Activated T-helper 2 cell treated with anti-CD3 and anti-CD28 coated beads, Interferon-gamma antibody, Interleukin-2, Interleukin-4, amounts not matched to agents 10 μg/mL and 5 μg/mL and 100 μg/mL, durations not matched to agents 14 hours and 24 hours and 36 hours (primary cell): ENCODE data around the gene GUCY1A2. TPM values are rescaled to one million over a fixed set of nuclear protein-coding genes. Genes with fewer than 3 reads are reported as not detected.

ENCODE experiments used
- DNase-seq: peaks from one replicate; pipeline ENCODE4 v3.0.0; 2021; ENCODE audit warnings: low spot score
- H3K27ac Mint-ChIP-seq: one replicate; pipeline ENCODE4 v1.8.0; 2021; ENCODE audit warnings: mixed read lengths
- H3K27me3 Mint-ChIP-seq: one replicate; pipeline ENCODE4 v1.8.0; 2021; ENCODE audit warnings: low read depth, mixed read lengths
- H3K36me3 Mint-ChIP-seq: one replicate; pipeline ENCODE4 v1.8.0; 2021; ENCODE audit warnings: low read depth, mixed read lengths
- H3K4me1 Mint-ChIP-seq: one replicate; pipeline ENCODE4 v1.8.0; 2021; ENCODE audit warnings: low read depth, mixed read lengths
- H3K4me3 Mint-ChIP-seq: one replicate; pipeline ENCODE4 v1.8.0; 2021; ENCODE audit warnings: low read depth, mild to moderate bottlenecking, moderate library complexity, mixed read lengths
- H3K9me3 Mint-ChIP-seq: one replicate; pipeline ENCODE4 v1.8.0; 2021; ENCODE audit warnings: mixed read lengths
- intact Hi-C: fragments of 100-400 bp; cut with micrococcal nuclease; formaldehyde crosslinking; loops from one replicate; pipeline ENCODE4 v1.15.1; 2023
- total RNA-seq: library from RNA; stranded (reverse); gene quantifications from 2 replicates; pipeline ENCODE4 v1.2.3, GENCODE V29; 2022

The GUCY1A2 gene
- total RNA-seq, 1 donor from 2014 or later, result 0.02 TPM

DNA sequence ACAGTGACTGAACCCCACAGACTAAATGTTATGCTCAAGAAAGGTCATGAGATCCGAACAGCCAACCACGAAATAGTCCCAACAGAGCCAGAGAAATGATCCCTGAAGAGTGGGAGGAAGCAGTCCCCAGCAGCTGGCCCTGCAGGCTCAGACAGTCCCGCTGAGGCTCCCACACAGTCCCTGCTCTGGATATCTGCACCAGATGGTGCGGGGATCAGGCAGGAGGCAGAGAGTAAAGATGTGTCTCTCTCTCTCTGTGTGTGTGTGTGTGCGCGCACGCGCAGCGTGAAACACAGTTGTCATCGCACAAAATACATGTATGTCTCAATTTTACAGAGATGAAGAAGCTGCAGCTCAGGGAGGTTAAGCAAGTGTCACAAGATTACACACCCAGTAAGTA lies 27.9 kb downstream of the GUCY1A2 start:
- no peaks in the 10 kb centered on the region for H3K4me1 Mint-ChIP-seq
- intact Hi-C loops, result no loop called here

DNA sequence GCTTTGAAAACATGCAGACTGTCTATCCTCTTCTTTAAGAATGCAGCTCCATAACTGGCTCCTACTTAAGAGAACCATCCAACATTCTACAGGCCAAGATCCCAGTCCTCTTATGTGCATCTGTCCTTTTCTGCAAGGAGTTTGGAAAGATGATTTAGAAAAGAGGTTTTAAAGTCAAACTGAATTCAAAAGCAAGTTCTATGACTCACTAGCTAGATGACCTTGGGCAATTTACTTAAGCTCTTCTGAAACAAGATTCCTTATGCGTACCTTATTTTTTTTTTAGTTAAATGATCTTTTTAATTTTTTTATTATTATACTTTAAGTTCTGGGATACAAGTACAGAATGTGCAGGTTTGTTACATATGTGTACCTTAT lies 29.2 kb downstream of the GUCY1A2 start:
- no peak for DNase-seq
- no peak overlapping the region for H3K4me3 Mint-ChIP-seq
- no peak overlapping the region for H3K27ac Mint-ChIP-seq
- no peaks in the 10 kb centered on the region for H3K27me3 Mint-ChIP-seq
- H3K4me1 Mint-ChIP-seq, result no peaks in the 10 kb centered on the region
- no peaks in the 10 kb centered on the region for H3K9me3 Mint-ChIP-seq
- H3K36me3 Mint-ChIP-seq, result no peaks in the 10 kb centered on the region
- intact Hi-C loops, result no loop called here

More for the DNA sequence above, 27.9 kb downstream of the GUCY1A2 start:
- no peaks in the 10 kb centered on the region for H3K36me3 Mint-ChIP-seq
- no peaks in the 10 kb centered on the region for H3K9me3 Mint-ChIP-seq
- H3K27ac Mint-ChIP-seq, result no peak overlapping the region
- no peak for DNase-seq
- H3K27me3 Mint-ChIP-seq, result no peaks in the 10 kb centered on the region
- no peak overlapping the region for H3K4me3 Mint-ChIP-seq

DNA sequence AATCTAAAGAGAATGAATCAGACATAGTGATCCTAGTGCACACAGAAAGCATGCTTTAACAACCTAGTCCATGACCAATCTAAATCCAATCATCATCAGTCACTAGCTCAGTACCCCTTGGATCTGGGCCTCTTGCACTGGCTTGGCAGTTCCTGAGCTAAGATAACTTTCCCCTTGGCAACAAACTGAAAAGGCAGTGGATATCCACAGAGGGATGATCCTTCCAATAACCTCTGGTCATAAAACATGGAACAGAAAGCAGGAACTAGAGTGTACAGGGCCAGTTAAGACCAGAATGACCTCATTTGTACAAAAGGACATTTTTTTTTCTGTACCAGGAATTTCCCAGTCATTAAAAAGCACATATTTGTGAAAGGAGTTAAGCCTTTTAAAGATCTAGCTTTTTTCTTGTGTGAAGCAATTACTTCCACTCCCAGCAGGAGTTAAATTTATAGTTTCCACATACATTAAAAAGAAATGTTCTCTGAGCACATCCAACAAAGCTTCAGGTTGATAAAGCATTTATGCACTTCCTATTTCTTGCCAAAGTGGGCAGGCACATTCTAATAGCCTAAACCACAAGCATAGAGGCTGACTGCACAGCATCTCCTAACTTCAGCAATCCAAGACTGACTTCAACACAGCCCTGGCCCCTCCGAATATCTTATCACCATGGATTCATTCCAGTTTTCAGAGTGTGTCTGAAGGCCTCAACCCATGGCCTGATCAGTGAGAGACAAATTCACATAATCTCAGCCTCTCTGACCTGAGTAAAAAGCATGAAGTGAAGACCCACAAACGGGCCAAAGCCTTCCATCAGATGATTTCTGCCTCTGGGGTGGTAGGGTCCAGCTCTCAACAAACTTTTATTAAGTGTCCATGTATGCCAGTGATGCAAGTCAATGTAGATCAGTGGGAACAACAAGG lies 29.9 kb downstream of the GUCY1A2 start:
- H3K4me1 Mint-ChIP-seq, result no peaks in the 10 kb centered on the region
- no peak overlapping the region for H3K27ac Mint-ChIP-seq
- intact Hi-C loops, result no loop called here
- H3K4me3 Mint-ChIP-seq, result no peak overlapping the region
- H3K9me3 Mint-ChIP-seq, result no peaks in the 10 kb centered on the region
- DNase-seq, result no peak
- no peaks in the 10 kb centered on the region for H3K36me3 Mint-ChIP-seq
- no peaks in the 10 kb centered on the region for H3K27me3 Mint-ChIP-seq

DNA sequence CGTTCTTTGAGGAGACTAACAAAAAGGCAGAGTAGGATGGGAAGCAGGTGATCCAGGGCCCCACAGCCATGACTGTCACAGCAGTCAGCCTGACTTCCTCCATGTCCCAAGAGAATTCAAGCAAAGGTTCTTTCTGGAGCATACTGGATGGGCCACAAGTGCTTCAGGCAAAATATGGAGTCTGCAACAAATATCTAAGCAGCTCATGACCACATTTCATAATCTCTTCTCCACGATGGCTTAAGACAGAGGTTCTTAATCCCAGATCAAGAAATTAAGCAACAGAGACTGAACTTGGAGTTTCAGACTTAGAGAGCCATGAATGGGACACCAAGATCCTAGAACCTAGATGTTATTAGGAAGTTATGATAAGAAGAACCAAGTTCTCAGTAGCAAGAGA lies 31.6 kb downstream of the GUCY1A2 start:
- DNase-seq, result no peak
- Mint-ChIP-seq H3K4me3 (no peak overlapping the region), H3K27ac (no peak overlapping the region), H3K9me3 (no peaks in the 10 kb centered on the region), H3K27me3 (no peaks in the 10 kb centered on the region), H3K4me1 (no peaks in the 10 kb centered on the region), H3K36me3 (no peaks in the 10 kb centered on the region)
- intact Hi-C loops, result no loop called here

DNA sequence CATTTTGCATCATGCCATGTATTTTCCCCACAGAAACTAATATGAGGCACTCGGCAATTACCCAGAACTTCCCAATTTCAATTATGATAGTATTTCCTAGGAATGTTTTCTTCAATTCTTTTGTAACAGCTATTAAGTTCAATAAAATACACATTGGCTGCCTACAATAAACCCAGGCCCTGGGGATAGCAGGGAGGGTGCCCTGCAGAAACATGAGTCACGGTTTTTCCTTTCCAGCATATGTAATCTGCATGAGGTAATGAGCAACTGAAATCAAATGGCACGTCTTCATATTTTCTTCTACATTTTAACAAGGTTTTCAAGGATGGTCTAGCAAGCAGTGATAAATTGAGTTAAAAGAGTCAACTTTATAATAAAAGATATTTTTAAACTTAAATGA lies 32.0 kb downstream of the GUCY1A2 start:
- Mint-ChIP-seq H3K27me3 (no peaks in the 10 kb centered on the region), H3K4me3 (no peak overlapping the region), H3K27ac (no peak overlapping the region), H3K9me3 (no peaks in the 10 kb centered on the region), H3K36me3 (no peaks in the 10 kb centered on the region), H3K4me1 (no peaks in the 10 kb centered on the region)
- intact Hi-C loops, result no loop called here
- no peak for DNase-seq

DNA sequence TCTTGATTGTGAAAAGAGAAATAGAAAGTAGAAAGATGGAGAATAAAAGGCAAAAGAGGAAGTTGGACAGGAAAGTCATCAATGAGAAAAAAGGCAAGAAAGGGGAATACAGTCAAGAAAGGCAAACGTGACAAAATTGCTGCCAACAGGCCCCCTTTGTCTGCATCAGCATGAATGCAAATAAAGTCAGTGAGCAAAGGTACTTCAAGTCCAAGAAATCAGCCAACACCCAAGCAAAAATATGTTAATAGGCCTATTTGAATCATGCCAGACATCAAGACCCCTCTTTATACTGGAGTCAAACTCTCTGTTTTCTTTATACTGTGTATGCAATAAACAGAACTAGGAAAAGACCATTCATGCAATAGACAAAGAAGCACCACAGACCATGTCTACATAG lies 34.3 kb downstream of the GUCY1A2 start:
- DNase-seq, result no peak
- no peak overlapping the region for H3K27ac Mint-ChIP-seq
- no peak overlapping the region for H3K4me3 Mint-ChIP-seq
- H3K9me3 Mint-ChIP-seq, result no peaks in the 10 kb centered on the region
- no peaks in the 10 kb centered on the region for H3K36me3 Mint-ChIP-seq
- no peaks in the 10 kb centered on the region for H3K4me1 Mint-ChIP-seq
- intact Hi-C loops, result no loop called here
- no peaks in the 10 kb centered on the region for H3K27me3 Mint-ChIP-seq

DNA sequence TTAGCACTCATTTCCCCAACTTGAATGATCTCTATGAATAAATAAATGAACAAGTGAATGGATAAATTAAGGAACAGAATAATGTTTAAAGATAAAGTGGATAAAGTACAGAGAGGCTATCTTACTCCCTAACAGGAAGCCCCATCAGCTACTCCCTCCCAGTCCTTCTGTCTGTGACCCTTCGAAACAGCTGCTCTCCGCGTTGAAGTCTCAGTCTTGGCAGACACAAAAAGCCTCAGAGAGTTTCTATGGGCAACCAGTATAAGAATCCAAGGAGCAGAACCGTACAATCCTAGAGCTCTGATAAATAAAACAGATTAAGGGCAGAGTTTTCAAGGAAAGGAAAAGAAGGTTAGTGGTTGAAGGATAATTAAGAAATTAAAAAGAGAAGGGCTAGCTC lies 35.0 kb downstream of the GUCY1A2 start:
- intact Hi-C loops, result no loop called here
- Mint-ChIP-seq H3K9me3 (no peaks in the 10 kb centered on the region), H3K4me1 (no peaks in the 10 kb centered on the region), H3K27me3 (no peaks in the 10 kb centered on the region), H3K4me3 (no peak overlapping the region), H3K27ac (no peak overlapping the region), H3K36me3 (no peaks in the 10 kb centered on the region)
- DNase-seq, result no peak

DNA sequence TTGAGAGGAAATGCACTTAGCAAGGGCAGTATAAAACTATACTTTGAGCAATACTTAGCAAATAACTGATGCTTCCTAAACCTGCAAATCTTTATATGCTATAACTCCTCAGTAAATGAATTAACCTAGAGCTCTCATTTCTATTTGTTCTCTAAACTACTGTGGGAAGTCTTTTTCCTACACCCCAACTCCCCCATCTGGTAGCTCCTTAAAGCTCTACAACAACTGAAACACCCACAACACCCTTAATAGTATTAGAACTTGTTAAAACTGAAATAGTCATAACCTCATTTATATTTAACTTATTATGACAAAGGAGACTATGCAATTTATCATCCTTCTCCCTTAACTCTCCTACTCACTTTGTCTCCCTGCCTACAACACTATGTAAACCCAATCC lies 43.4 kb downstream of the GUCY1A2 start:
- Mint-ChIP-seq H3K36me3 (no peaks in the 10 kb centered on the region), H3K27ac (no peak overlapping the region), H3K4me1 (no peaks in the 10 kb centered on the region), H3K27me3 (no peaks in the 10 kb centered on the region), H3K9me3 (no peaks in the 10 kb centered on the region), H3K4me3 (no peak overlapping the region)
- intact Hi-C loops, result no loop called here
- DNase-seq, result no peak

DNA sequence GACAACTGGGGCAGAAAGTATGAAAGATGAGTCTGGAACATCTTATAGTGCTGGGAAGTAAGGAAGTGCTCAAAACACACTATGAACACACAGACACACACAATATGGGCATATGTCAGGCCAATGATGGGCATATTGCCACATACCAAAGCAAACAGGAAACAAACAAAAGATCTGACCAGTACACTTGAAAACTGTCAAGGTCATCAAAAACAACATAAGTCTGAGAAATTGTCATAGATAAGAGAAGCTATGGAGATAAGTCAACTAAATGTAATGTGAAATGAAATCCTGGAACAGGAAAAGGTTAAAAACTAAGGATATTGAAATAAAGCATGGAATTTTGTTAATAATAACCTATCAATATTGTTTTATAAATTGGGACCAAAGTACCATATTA lies 46.4 kb downstream of the GUCY1A2 start:
- Mint-ChIP-seq H3K4me1 (no peaks in the 10 kb centered on the region), H3K4me3 (no peak overlapping the region)

DNA sequence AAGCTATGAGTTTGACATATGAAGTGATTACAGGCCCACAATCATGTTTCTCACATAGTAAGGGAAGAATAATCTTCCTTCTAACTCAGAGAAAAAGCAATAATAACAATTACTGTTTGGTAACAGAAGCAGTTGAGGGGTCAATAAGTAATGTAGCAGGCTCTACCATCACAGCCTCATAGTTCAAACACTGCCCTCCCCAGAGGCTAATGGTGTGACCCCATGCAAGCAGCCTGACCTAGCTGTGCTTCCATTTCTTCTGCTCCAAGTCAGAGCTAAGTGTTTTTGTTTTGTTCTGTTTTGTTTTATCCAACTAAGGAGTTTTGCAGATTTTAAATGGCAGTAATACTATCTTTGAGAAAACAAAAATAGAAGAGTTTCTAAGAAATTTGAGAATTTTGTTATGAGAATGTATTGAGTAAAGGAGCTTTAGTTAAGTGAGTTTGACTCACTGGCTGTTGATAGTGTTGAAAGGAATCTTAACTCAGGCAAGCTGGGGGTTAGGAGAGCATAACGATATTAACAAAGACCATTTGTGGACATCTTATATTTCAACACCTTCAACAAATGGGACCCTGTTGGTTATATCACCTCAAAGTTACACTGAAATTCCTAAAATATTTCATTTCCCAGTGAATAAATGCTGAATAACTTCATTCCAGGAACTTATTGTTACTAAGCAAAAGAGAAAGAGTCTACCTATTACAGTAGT lies 48.5 kb downstream of the GUCY1A2 start:
- Mint-ChIP-seq H3K36me3 (no peaks in the 10 kb centered on the region), H3K27me3 (no peaks in the 10 kb centered on the region), H3K4me1 (no peaks in the 10 kb centered on the region)

More for the DNA sequence above, 46.4 kb downstream of the GUCY1A2 start:
- no peak overlapping the region for H3K27ac Mint-ChIP-seq
- intact Hi-C loops, result no loop called here
- H3K9me3 Mint-ChIP-seq, result no peaks in the 10 kb centered on the region
- no peaks in the 10 kb centered on the region for H3K27me3 Mint-ChIP-seq
- no peak for DNase-seq
- no peaks in the 10 kb centered on the region for H3K36me3 Mint-ChIP-seq

DNA sequence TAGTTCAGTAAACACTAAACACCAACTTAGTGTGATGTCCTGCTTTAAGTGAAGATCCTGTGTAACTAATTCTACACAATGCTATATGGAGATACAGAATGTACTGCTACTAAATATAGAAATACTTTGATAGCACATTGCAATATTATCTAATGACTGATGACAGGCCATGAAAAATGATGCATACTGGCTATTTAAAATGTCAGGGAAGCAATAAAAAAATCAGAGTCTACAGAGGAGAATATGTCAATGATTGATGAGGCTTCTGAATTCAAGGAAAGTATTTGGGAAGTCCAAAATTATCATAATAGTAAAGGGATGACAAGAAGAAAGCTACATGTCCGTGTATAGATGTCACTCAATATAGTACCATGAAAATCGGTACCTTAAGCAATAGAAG lies 55.3 kb downstream of the GUCY1A2 start:
- no peaks in the 10 kb centered on the region for H3K36me3 Mint-ChIP-seq
- H3K27me3 Mint-ChIP-seq, result no peaks in the 10 kb centered on the region
- intact Hi-C loops, result no loop called here
- no peak overlapping the region for H3K27ac Mint-ChIP-seq
- H3K9me3 Mint-ChIP-seq, result no peaks in the 10 kb centered on the region
- H3K4me1 Mint-ChIP-seq, result no peaks in the 10 kb centered on the region
- H3K4me3 Mint-ChIP-seq, result no peak overlapping the region
- DNase-seq, result no peak

More for the DNA sequence above, 48.5 kb downstream of the GUCY1A2 start:
- DNase-seq, result no peak
- no peak overlapping the region for H3K4me3 Mint-ChIP-seq
- intact Hi-C loops, result no loop called here
- no peak overlapping the region for H3K27ac Mint-ChIP-seq
- H3K9me3 Mint-ChIP-seq, result no peaks in the 10 kb centered on the region

DNA sequence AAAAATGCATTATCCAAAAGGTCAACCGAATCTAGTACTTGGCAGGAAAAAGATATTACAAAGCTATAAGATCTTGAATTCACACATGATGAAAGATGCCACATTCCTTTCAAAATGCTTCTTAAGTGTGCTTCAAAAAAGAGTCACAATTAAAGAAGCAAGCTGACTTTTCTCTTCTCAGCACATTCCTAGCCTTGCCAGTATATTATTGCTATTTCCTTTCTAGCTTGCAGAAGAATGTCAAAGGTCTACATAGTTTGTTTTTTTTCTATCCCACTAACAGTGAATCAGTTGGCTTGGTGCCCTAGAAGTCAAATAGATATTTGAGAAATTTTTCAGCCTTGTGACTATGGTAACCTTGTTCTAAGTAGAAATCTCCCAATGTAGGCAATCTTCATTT lies 56.8 kb downstream of the GUCY1A2 start:
- Mint-ChIP-seq H3K27ac (no peak overlapping the region), H3K36me3 (no peaks in the 10 kb centered on the region), H3K4me3 (no peak overlapping the region), H3K27me3 (no peaks in the 10 kb centered on the region), H3K9me3 (peaks cover 4% of the 10 kb centered on the region), H3K4me1 (no peaks in the 10 kb centered on the region)
- no peak for DNase-seq
- intact Hi-C loops, result no loop called here

DNA sequence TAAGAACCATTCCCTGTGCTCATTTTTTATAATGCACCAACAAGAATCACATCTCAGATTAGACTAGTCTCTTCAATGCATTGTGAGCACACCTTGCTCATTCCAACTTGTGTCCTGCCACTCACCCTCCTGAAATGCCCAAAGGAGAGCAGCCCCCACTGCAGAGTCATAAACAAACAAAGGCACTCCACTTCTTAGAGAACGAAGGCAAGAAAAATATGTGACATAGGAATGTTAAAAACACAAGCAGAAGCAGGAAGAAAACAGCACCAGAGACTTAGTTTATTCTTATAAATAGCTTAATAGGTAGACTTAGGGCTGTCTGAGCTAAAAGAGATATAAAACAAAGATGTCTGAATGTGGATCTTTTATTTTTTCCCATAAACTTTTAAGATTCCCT lies 57.2 kb downstream of the GUCY1A2 start:
- H3K27ac Mint-ChIP-seq, result no peak overlapping the region
- peaks cover 8% of the 10 kb centered on the region for H3K9me3 Mint-ChIP-seq
- H3K27me3 Mint-ChIP-seq, result no peaks in the 10 kb centered on the region
- intact Hi-C loops, result no loop called here
- DNase-seq, result no peak
- H3K4me1 Mint-ChIP-seq, result no peaks in the 10 kb centered on the region
- H3K4me3 Mint-ChIP-seq, result no peak overlapping the region
- no peaks in the 10 kb centered on the region for H3K36me3 Mint-ChIP-seq
